Activated naive CD4-positive, alpha-beta T cell treated with anti-CD3 and anti-CD28 coated beads, Interleukin-2, amount 50 U/mL, for 72 hours (primary cell): ENCODE measurements around the gene ZAR1. TPM values are rescaled to one million over a fixed set of nuclear protein-coding genes. Genes with fewer than 3 reads are reported as not detected.

ENCODE experiments used
- ATAC-seq, 2 donors: fragments of 150-1000 bp; cut with Tn5 transposase; 2 replicates each; pipeline ENCODE4 v1.10.0; 2021; ENCODE audit warnings: mild to moderate bottlenecking in 2 of 2, moderate library complexity in 2 of 2
- DNase-seq, 2 donors: peaks; one replicate each; pipeline ENCODE4 v3.0.0; 2021 to 2022; ENCODE audit warnings: low spot score in 2 of 2
- H3K27ac Mint-ChIP-seq, 2 donors: one replicate each; pipeline ENCODE4 v1.8.0; 2022; ENCODE audit warnings: mild to moderate bottlenecking in 2 of 2, mixed read lengths in 2 of 2
- H3K36me3 Mint-ChIP-seq, 2 donors: one replicate each; pipeline ENCODE4 v1.8.0; 2022; ENCODE audit warnings: mixed read lengths in 2 of 2
- H3K9me3 Mint-ChIP-seq, 2 donors: one replicate each; pipeline ENCODE4 v1.8.0; 2022; ENCODE audit warnings: mixed read lengths in 2 of 2
- total RNA-seq, 2 donors: library from RNA; stranded (reverse); gene quantifications; one replicate each; pipeline ENCODE4 v1.2.3, GENCODE V29; 2022

Gene ZAR1
- total RNA-seq, 2 donors from 2014 or later = not detected

GRCh38 chr4:48518143-48518542 is 28.1 kb downstream of the ZAR1 start:
- Mint-ChIP-seq H3K27ac (peak overlapping the region in 1 of 2 donors; percentile 52), H3K9me3 (no peaks in the 10 kb centered on the region)
- ATAC-seq = no peak

GRCh38 chr4:48526406-48526805 is 36.4 kb downstream of the ZAR1 start:
- H3K9me3 Mint-ChIP-seq = no peaks in the 10 kb centered on the region
- H3K27ac Mint-ChIP-seq = no peak overlapping the region
- DNase-seq (no peak), ATAC-seq (no peak)
- peaks cover 9 to 22% of the 10 kb centered on the region in 2 donors for H3K36me3 Mint-ChIP-seq

More at GRCh38 chr4:48518143-48518542, 28.1 kb downstream of the ZAR1 start:
- DNase-seq = no peak
- peaks cover 7 to 15% of the 10 kb centered on the region in 2 donors for H3K36me3 Mint-ChIP-seq

- H3K9me3 Mint-ChIP-seq = no peaks in the 10 kb centered on the region
- DNase-seq (no peak), ATAC-seq (no peak)
- no peak overlapping the region for H3K27ac Mint-ChIP-seq
- peaks cover 6% of the 10 kb centered on the region in 2 donors for H3K36me3 Mint-ChIP-seq
Measured at GRCh38 chr4:48538358-48538757, 48.3 kb downstream of the ZAR1 start.

GRCh38 chr4:48539597-48539996 is 49.5 kb downstream of the ZAR1 start:
- H3K9me3 Mint-ChIP-seq = no peaks in the 10 kb centered on the region
- H3K36me3 Mint-ChIP-seq = peaks cover 6% of the 10 kb centered on the region in 2 donors
- ATAC-seq (no peak), DNase-seq (no peak)
- H3K27ac Mint-ChIP-seq = no peak overlapping the region

- no peak for DNase-seq
- ATAC-seq = no peak
- Mint-ChIP-seq H3K36me3 (peaks cover 6% of the 10 kb centered on the region in 2 donors), H3K27ac (peak overlapping the region in 1 of 2 donors; percentile 48), H3K9me3 (no peaks in the 10 kb centered on the region)
Measured at GRCh38 chr4:48542888-48543287, 52.8 kb downstream of the ZAR1 start.

- H3K27ac Mint-ChIP-seq = no peak overlapping the region
- no peak for DNase-seq
- H3K36me3 Mint-ChIP-seq = peaks cover 6% of the 10 kb centered on the region in 2 donors
- ATAC-seq = no peak
- H3K9me3 Mint-ChIP-seq = no peaks in the 10 kb centered on the region
Measured at GRCh38 chr4:48543796-48544195, 53.7 kb downstream of the ZAR1 start.

Other genes starting within 250 kb of the ZAR1 start
- gene TEC, start 220.4 kb upstream of the ZAR1 start, total RNA-seq = 1 to 10 TPM; 4.3 to 8.3 TPM
- 10 to 100 TPM; 42.7 to 59.2 TPM for gene SLAIN2, start 148.7 kb upstream of the ZAR1 start, total RNA-seq
- gene SLC10A4, start 6.9 kb upstream of the ZAR1 start, total RNA-seq = not detected